NCI-H1694 treated with DMSO at 0.1 percent for 48 hours (cell line): ENCODE data around the gene SNX14.
"Not testable (repeated sequence)": the region's sequence is repeated elsewhere in the genome, so short reads cannot be mapped to it uniquely, and the experiment has no call there.

Experiments
- DNase-seq: peaks from one replicate; lab custom pipeline; 2025; lab: John Stamatoyannopoulos, UW

The SNX14 gene, protein sequence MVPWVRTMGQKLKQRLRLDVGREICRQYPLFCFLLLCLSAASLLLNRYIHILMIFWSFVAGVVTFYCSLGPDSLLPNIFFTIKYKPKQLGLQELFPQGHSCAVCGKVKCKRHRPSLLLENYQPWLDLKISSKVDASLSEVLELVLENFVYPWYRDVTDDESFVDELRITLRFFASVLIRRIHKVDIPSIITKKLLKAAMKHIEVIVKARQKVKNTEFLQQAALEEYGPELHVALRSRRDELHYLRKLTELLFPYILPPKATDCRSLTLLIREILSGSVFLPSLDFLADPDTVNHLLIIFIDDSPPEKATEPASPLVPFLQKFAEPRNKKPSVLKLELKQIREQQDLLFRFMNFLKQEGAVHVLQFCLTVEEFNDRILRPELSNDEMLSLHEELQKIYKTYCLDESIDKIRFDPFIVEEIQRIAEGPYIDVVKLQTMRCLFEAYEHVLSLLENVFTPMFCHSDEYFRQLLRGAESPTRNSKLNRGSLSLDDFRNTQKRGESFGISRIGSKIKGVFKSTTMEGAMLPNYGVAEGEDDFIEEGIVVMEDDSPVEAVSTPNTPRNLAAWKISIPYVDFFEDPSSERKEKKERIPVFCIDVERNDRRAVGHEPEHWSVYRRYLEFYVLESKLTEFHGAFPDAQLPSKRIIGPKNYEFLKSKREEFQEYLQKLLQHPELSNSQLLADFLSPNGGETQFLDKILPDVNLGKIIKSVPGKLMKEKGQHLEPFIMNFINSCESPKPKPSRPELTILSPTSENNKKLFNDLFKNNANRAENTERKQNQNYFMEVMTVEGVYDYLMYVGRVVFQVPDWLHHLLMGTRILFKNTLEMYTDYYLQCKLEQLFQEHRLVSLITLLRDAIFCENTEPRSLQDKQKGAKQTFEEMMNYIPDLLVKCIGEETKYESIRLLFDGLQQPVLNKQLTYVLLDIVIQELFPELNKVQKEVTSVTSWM

DNA sequence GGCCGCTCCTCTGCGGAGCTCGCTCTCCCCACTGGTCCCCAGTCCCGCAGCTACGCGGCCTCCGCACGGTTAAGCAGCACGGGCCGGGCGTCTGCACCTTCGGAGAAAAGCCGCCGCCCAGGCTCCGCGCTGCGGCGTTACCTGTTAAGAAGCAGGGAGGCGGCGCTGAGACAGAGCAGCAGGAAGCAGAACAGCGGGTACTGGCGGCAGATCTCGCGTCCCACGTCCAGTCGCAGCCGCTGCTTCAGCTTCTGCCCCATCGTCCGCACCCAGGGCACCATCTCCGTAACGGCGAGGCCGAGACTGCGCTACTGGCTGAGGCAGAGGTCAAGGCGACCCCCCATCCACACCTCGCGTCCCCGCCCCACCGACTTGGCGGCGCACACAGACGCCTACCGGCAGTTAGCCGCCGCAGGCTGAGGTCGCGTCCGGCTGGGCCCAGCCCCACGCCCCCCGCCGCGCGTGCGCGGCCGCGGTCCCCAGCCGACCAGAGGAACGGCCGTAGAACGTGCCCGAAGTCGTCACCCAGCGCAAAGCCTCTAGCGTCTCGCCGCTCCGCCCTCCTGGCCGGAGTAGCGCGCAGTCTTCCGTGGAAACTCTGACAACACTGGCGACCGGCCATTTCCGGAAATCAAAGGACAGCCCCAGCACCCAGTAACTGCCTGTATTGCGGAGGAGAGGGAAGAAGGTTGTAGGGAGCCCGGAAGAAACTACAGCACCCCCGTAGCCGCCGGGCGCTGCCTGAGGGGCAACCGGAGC, at the start of gene SNX14:
SNX14 (minus strand) TSS at position 421 of the 759 bp plus-strand sequence; CDS start at position 281, 140 bp downstream.
- DNase-seq, result peak; percentile 41

DNA sequence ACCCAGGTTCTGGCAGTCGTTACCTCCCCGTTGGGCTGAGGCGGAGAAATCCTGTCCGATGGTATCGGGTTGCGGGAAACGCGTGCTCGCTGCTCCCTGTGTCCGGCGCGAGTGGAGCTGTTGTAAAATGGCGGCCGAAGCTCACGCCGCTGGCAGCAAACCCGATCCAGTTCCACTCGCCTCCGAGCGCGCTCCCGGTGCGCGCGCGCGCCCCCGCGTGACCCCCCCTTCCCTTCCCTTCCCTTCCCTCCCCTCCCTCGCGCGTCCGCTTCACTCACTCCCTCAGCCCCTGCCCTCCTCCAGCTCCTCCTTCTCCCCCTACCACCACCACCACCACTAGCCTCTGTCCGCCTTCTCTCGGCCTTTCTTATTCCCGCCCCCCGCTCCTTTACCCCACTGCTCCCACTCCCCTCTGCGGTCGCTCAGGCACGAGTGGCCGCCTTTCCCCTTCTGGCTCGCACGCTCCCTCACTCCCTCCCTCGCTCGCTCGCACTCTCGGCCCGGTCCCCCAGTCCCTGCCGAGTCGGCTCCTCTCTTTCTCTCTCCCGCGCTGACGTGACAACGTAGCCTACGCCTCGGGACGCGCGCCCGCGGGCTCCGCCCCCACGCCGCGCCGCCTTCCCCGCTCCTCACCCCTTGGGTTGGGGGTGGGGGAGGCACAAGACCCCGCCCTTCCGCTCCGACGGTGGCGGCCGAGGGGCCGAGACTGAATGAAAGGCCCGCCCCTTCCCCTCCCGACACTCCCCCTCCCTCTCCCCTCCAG, 49.3 kb upstream of the SNX14 start, which contains the start of gene SYNCRIP:
SYNCRIP (minus strand) TSS at position 113 of the 763 bp plus-strand sequence. CDS start 1,447 bp downstream, outside the sequence.
- DNase-seq, result peak; percentile 91

DNA sequence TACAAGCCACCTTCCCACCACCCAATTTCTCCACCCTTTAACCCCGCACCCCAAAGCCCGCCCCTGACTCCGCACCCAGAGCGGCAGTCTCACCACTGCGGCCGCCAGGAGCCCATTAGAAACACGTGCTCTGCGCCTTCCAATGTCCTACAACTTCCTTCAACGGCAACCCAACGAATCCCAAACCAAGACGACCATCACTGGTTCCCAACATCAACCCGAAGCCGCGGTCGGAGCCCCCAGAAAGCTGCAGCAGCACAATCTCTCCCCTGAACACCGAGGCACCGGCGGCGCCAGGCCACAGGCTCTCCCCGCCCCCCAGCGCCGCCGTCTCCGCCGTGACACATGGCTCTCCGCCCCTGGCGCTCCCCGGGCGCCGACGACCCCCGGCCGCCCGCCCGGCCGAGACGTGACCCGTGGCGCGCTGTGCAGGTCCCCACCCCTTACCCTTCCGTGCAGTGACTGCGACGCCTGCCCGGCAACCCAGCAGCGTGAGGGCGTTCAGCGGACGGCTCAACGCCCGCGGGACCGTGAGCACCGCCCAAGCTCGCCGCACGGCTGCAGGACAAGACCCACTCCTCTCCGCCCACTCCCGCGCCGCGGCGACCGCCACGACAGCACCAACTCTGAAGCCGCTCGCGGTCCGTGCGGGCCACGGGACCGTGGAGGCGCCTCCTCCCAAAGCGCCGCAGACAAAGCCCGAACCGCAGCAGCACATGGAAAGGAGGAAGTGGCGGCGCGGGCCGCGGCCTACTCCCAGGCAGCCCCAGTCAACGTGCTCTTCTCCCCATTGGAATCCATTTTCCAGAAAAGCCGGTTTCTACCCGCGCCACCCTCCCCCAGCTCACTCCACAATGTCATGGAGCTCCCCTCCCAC, 48.5 kb upstream of the SNX14 start:
- no peak for DNase-seq

DNA sequence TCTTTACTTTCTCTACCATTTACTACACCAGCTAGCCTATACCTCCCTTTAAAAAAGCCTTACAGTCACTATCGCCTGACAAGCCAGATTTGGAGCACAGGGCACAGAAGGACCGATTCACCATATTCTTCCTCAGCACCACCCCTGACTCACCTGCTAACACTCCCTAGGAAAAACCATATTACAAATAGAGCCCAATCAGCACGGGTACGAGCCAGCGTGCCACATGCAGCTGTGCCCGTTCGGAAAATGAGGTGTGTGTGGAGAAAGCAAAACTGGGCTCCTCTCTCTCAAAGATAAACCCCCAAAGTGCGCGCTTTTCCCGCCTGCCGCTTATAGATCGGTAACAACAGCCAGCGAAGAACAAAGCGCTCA, 47.9 kb upstream of the SNX14 start:
- no peak for DNase-seq

DNA sequence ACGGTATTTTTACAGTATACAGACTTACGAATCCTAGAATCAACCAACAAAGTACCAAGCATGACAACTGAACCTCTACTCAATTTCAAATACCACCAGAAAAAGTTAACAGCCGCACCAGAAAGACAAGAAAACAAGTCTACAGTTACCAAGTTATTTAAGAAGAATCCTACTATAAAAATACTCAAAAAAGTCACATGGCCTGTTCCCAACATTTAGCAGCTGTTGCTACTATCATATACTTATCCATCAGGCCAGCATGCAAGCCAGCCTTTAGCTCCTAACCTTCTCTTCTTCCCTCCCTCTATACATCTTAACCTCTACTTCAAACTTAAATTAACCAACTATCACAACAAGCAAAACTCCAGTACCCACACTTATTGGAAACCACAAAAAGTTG, 47.2 kb upstream of the SNX14 start:
- DNase-seq, result no peak

DNA sequence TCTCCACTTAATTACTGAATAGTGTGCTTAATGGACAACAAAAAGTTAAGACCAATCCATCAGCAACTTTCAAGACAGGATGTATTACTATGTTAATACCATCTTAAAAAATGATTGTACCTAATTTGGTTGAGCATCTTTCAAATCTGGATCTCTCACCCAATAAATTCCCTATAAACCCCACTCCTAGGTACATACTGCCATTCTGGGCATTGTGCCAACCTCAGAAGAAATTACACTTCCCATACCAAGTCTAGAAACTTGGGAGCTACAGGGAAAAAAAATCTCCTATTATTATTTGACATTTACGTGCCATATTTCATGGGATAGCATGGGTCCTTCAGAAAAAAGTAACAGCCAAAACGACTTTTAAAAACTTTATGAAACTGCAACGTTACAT, 43.9 kb upstream of the SNX14 start:
- no peak for DNase-seq

DNA sequence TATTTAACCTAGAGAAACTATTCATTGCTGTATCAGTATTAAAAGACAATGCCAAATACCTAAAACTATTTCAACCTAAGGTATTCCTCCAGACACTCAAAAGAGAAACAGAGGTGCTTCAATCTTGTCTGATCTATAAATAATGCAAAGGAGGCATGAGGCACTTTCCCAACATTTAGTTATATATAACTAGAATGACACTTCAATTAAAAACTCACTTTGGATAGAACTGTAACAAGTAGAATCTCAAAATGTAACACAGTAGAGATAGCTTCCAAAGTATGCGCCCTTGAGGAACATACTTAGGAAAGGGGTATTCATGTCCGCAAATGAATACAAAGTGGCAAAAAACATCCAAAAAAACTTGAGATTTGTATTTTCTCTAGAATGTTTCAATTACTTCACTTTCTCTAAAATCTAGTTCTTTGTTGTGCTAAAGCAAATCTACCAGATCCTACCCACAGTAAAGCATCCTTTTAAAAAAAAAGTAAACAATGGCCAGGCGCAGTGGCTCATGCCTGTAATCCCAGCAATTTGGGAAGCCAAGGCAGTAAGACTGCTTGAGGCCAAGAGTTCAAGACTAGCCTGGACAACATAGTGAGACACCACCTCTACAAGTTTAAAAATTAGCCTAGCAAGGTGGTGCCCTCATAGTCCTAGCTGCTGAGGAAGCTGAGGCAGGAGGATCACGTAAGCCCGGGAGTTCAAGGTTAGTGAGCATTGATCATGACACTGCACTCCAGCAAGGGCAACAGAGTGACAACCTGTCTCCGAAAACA, 38.7 kb upstream of the SNX14 start:
- no peak for DNase-seq

DNA sequence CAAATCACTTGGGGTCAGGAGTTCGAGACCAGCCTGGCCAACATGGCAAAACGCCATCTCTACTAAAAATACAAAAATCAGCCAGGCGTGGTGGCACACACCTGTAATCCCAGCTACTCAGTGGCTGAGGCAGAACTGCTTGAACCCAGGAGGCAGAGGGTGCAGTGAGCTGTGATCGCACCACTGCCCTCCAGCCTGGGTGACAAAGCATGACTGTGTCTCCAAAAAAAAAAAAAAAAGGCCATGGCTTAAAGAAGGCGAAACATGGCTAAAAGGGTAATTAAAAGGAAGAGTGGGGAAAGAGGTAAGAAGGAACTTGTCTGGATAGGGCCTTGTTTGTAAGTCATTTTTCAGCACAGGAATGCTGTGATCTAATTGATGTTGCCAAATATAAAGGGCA, 37.5 kb upstream of the SNX14 start:
- not testable (repeated sequence) for DNase-seq

DNA sequence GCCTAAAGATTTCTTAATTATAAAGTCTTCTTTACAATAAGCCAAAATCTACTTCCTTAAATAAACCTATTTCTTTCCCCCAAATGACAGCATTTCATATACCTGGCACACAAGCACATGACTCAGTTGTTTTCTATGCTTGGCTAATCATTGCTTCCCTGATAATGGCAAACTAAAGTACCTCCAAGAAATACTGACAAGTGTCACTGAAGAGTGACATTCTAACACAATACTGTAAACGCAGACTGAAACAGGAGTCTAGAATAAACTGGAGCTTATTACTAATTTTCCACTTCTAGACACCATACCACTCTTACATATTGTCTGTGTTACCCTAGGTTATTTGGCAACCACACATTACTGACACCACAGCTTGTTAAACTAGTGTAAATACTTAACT, 34.7 kb upstream of the SNX14 start:
- DNase-seq, result no peak

DNA sequence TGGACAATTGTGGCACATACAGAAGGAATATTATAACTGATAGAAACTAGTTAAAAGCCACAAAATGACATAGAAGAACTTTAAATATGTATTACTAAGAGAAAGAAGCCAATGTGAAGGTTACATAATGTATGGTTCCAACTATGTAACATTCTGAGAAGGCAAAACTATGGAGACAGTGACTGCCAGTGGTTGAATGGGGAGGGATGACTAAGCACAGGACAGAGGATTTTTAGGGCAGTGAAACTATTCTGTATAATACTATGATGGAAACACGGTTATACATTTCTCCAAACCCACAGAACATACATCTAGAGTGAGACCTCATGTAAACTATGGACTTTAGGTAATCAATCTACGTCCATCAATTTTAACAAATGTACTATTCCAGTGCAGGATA, 26.6 kb upstream of the SNX14 start:
- no peak for DNase-seq

DNA sequence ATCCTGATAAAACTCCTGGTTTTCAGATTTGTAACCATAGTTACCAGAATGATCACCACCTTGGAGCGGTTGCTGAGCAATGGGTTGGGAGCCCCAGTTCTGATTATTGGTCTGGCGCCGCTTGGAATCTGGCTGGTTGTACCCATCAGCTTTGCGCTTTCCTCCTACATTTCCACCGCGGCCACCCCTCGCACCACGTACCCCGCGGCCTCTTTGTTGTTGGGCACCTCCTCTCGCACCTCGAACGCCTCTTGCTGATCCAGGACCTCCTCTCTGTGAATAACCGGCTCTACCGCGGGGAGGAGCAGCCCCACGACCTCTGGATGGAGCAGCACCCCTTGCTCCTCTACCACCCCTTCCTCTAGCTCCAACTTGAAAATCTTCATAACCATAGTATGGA, 21.1 kb upstream of the SNX14 start:
- DNase-seq, result no peak

DNA sequence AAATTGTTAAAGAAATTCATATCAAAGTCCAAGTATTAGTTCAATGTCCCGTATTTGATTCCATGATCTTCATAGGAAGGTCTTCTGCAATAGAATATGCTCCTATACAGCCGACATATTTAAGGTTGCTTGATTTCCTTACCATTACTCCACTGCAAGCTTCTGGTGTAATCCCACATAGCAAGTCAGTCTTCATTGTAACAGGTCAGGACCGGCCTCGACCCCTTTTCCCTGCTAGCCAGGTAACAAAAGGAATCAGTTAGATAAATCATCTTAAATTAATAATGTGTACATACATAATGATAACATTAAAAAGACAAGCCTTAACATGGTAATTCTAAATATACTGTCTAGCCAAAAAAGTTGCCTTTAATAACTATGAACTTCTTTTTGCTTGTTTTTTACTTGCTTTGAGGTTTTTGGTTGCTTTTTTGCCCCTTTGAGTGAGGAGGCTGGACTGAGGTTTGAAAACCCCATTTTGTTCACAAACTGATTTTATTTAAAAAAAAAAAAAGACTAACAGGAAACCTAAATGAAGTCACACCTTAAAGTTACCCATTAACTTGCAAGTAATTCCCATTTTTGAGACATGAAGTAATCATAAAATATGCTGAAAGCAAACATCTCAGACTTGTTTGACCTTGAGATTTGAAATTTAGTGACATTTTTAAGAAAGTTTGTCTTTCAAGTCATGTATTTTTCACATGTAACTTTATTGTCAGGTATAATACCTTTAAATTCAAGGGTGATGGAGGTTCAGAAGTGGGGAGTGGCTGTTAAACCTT, 19.2 kb upstream of the SNX14 start:
- DNase-seq, result no peak

DNA sequence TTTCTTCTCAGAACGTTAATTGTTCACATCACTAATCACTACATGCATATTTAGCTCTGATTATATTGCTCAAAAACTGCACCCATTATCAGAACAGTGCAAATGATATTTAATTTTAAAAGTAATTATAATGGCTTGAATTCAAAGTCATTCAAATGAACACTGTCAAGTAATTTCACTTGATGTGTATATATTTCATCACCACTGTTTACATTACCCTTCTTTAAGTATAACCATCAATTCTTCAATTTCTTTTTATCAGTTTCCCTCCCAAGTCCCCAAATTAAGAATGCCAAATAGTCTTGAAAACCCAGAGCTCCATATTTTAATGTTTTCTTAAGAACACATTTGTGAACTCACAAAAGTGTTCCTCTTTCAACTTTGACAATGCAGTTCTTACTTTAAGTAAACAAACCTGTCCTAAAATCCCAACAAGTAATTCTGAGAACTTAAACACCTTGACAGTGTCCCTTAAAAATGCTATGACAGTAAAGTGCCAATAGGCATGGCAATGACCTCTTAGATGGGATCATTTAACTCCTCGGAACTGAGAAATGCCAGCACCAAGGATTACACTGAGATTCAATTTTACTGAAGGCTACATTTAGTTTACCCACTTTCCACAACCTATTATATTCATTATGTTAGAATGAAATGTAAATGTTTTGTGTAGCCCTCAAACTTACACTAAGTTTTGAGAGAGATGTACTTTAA, 16.7 kb upstream of the SNX14 start:
- DNase-seq, result no peak

DNA sequence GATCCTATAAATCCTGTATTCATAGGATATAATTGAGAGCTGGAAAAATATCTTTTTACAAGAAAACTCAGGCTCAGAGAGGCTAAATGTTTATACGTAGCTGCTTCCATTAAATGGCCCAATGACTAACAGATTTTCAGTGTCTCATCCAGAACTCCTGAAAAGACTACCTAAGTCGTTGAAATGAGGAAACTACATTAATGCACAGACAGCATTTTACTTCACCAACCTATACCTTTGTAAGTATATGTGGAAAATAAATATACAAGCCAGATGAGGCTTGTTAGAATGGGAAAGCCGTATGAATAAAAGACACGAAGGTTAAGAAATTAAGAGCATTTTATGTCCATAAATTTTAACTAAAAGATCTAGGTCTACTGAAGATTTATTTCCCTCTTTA, 8.4 kb upstream of the SNX14 start:
- no peak for DNase-seq

DNA sequence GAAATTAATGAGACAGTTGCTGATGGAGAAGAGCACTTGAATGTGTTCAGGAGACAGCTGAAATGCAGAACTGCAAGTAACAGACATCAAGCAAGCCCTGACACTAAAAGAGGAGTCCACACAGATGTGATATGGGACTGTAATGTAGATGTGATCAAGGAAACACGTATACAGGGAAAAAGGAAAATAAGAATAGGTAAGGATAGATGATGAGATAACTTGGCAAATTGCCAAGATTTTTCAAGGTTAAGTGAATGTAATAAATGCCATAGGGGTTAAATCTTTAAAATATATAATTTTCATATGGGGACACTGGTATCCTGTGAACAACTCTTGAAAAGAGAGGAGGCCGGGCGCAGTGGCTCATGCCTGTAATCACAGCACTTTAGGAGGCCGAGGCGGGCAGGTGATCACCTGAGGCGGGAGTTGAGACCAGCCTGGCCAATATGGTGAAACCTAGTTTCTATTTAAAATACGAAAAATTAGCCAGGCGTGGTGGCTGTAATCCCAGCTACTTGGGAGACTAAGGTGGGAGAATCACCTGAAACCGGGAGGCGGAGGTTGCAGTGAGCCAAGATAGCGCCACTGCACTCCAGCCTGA, 7.2 kb upstream of the SNX14 start:
- DNase-seq, result no peak

DNA sequence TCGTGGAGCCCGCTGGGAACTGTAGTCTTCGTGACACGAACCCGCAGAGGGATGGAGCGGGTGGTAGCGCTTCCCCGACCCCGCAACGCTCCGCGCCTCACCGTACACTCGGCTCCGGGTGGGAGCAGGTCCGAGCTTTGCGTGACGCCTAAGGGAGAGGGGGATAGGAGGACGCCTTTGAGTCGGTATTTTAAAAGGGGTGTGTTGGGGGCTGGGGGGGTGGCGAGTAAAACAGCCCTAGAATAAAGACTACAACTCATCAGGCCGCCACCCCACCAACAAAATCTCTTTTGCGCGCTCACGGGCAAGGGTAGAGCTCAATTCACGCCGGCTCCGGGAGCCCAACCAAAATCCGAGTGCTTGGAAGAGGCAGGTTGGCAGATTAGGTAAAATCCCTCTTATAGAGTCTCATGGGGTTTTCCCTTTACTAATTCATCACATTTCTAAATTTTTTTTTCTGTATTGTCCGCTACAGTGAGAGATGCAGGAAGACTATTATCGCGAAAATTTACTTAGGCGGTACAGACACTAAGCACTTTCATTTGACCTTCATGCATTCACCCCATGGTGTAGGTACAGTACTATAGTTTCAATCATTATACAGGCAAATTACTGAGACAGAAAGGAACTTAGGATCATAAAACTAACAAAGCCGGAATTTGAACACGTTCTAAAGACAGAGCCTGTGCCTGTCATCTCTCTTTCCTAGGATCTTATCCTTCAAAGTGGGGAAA, 706 bp upstream of the SNX14 start:
- DNase-seq, result no peak

DNA sequence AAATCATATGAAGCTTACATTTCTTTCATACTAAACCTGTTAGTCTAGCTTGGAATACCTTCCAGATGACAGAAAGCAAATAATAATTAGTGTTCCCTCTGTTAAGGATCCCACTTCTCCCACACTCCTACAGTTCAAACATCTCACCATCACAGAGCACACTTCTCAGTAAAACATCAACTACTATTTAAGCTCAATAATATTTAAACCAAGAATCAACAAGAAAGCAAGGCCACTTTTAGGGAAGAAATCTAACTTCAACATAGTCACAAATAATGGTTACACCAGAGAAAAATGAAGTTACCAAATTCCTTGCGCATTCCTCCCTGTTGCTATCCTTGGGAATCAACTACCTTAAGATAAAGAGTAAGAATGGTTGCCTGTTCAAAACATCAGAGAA, 1.6 kb downstream of the SNX14 start:
- no peak for DNase-seq
